Renal cortex interstitium (tissue), 11 donors: Measurements from ENCODE around the gene SLC38A2. TPM values are rescaled to one million over a fixed set of nuclear protein-coding genes. Genes with fewer than 3 reads are reported as not detected.
"Not testable (repeated sequence)": the region's sequence is repeated elsewhere in the genome, so short reads cannot be mapped to it uniquely, and the experiment has no call there.

ENCODE experiments used
- DNase-seq, 11 donors: peaks; one replicate each; pipeline ENCODE4 v3.0.0-alpha.2; 2013; ENCODE audit warnings: low read depth in 9 of 11, low spot score in 4 of 11; ENCODE audit errors: extremely low read depth in 1 of 11
- polyA plus RNA-seq, 3 donors: library from polyadenylated mRNA; unstranded; fragments of 120-200 nt; gene quantifications; one replicate each; pipeline ENCODE4 v1.2.1, GENCODE V29; 2013; ENCODE audit not compliant: insufficient read length in 3 of 3

SLC38A2 gene
- polyA plus RNA-seq, 3 donors = 168 to 236 (median 192) TPM

GRCh38 chr12:46357438-46358324 is 14.9 kb downstream of the SLC38A2 start:
- DNase-seq = no peak

DNA sequence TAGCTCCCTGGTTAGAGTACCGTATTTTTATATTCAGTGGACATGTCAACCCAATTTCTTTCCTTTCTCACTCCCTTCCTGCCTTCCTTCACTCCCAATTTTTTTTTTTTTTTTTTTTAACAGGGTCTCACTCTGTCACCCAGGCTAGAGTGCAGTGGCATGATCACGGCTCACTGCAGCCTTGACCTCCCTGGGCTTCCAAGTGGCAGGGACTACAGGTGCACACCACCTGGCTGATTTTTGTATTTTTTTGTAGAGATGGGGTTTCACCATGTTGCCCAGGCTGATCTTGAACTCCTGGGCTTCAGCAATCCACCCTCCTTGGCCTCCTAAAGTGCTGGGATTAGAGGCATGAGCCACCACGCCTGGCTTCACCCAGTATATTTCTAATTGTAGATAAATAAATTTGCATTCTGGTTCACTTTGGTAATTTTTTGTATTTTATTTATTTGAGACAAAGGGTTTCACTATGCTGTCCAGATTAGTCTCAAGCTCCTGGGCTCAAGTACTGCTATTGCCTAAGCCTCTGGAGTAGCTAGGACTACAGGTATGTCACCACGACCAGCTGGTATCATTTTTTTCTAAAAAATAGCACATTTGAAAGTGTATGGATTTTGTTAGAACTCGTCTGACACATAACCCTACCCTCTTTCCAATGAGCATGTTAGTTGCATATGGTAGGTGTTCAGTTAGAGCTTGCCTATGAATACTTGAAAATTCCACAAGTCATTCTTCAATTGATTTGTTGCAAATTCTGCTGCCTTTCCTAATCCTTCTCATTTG is 15.7 kb downstream of the SLC38A2 start:
- DNase-seq = no peak

GRCh38 chr12:46354802-46355199 is 17.8 kb downstream of the SLC38A2 start:
- peak in 2 of 11 donors; percentile 44 to 49 for DNase-seq

GRCh38 chr12:46354111-46354801 is 18.3 kb downstream of the SLC38A2 start:
- no peak for DNase-seq

DNA sequence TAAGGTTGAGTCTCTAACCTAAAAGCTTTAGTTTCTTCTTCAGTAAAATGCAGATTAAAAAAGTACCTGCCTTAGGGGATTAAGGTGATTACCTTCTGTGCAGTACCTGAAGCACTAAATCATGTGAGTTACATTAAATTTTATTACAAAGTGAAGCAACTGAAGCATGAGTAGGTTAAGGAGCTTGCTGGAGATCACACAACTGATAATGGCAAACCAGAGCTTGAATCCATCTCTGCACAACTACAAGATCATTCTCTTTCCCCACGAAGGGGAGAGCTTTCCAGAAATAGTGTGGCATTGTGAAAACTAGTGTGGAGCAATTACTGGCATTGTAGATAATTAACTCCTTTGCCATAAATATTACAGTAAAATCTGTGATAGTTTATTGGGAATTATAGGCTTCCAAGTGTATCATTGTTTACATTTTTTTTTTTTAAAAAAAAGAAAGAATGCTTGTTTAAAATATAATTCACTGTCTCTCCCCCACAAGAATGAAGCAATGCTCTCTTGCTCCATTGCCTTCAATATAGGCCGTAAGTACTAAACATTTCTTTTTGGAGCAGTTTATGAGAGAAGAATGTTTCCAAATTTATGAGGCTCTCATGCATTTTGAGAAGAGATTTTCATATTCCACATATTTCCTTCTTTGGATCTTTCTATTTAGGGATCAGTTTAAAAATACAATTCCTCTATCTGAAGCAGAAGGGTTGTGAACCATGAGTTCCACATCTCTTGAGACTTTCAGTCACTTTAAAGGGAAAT is 20.5 kb downstream of the SLC38A2 start:
- DNase-seq = no peak

GRCh38 chr12:46351138-46351537 is 21.4 kb downstream of the SLC38A2 start:
- no peak for DNase-seq

GRCh38 chr12:46349253-46349652 is 23.3 kb downstream of the SLC38A2 start:
- no peak for DNase-seq

- no peak for DNase-seq
Measured at GRCh38 chr12:46343118-46343852, 29.3 kb downstream of the SLC38A2 start.

- DNase-seq = no peak
Measured at GRCh38 chr12:46342562-46343033, 30.0 kb downstream of the SLC38A2 start.

DNA sequence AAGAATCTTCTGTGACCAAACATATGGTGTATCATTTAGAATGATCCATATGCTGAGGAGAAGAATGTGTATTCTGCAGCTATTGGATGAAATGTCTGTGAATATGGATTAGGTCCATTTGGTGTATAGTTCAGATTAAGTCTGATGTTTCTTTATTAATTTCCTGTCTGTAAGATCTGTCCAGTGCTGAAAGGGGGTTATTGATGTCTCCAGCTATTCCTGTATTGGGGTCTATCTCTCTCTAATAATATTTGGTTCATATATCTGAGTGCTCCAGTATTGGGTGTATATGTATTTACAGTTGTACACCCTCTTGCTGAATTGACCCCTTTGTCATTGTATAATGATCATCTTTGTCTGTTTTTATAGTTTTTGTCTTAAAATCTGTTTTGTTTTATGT is 33.5 kb downstream of the SLC38A2 start:
- DNase-seq = no peak

DNA sequence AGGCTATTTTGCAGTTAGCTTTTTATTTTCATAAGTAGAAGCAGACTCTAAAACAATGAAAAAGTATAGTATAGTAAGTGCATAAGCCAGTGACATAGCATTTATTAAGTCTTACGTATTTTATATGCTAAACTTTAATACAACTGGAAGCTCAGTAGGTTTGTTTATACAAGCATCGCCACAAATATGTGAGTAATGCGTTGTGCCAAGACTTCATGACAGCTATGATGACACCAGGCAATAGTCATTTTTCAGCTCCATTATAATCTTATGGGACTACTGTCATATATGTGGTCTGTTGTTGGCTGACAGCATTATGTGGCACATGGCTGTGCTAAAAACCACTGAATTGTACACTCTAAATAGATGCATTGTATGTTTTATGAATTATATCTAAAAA is 40.3 kb downstream of the SLC38A2 start:
- no peak for DNase-seq

DNA sequence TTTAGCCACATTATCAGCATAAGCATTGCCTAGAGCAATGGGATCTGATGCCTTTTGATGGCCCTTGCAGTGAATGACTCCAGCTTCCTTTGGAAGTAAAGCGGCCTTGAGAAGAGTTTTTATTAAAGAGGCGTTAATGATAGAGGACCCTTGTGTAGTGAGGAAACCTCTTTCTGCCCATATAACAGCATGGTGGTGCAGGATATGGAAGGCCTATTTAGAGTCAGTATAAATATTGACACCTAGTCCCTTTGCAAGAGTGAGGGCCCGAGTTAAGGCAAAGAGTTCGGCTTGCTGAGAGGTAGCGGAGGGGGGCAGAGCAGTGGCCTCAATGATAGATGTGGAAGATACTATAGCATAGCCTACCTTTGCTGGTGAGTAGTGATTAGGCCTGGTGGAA is 47.5 kb downstream of the SLC38A2 start:
- not testable (repeated sequence) for DNase-seq

- DNase-seq = no peak
Measured at GRCh38 chr12:46320731-46321130, 51.8 kb downstream of the SLC38A2 start.

DNA sequence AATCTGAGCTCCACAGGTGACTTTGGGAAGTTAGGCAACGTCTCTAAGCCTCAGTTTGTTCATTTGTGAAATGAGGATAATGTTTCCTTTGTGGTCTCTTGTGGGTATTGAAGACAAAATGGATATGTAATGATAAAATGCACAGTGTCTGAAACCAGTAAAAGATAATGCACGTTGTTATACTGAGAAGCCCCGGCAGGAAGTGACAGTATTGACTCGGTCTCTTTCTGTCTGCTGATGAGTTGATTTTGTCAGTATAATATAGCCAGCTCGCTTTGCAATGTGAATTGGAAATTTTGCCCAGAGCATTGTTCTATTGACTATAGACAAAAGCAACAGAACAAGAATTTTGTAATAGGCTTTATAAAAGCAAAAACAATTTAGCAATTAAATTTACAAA is 54.5 kb downstream of the SLC38A2 start:
- DNase-seq = no peak
